CD4-positive, alpha-beta T cell (primary cell): ENCODE measurements around the gene PPP1R3F. TPM values are rescaled to one million over a fixed set of nuclear protein-coding genes. Genes with fewer than 3 reads are reported as not detected.

Experiments
- ATAC-seq: fragments of 200-7000 bp; cut with Tn5 transposase; one replicate; pipeline ENCODE4 v1.10.0; 2022; ENCODE audit warnings: mild to moderate bottlenecking; ENCODE audit not compliant: poor library complexity
- CTCF ChIA-PET: fragments of 350-600 bp; sonication (Branson Sonifier 250); formaldehyde crosslinking; loops from one replicate; lab custom pipeline; 2021; ENCODE audit warnings: antibody characterized with exemption, inconsistent platforms; lab: Charles Lee
- POLR2A ChIA-PET: fragments of 350-600 bp; sonication (Branson Sonifier 250); formaldehyde crosslinking; loops from one replicate; lab custom pipeline; 2021; ENCODE audit warnings: antibody characterized with exemption, inconsistent platforms; lab: Charles Lee
- DNase-seq, 14 experiments: peaks; one replicate each; pipeline ENCODE4 v3.0.0-alpha.2; 2013 to 2020; ENCODE audit warnings: mixed read lengths in 2 of 14
- H3K27ac ChIP-seq, 2 donors: one replicate each; pipeline versions ENCODE4 v1.5.1 to v1.7.0; 2013; ENCODE audit warnings: low read length in 2 of 2, low read depth in 1 of 2, mild to moderate bottlenecking in 1 of 2
- H3K27me3 ChIP-seq, 2 experiments: 1 replicate in 1 of 2; 2 replicates in 1 of 2; pipeline versions ENCODE4 v1.6.1 to v1.7.0; 2013; ENCODE audit warnings: low read length in 2 of 2, control low read depth in 1 of 2, mild to moderate bottlenecking in 1 of 2, moderate library complexity in 1 of 2; ENCODE audit not compliant: insufficient read depth in 2 of 2, control insufficient read depth in 1 of 2
- H3K36me3 ChIP-seq: one replicate; pipeline ENCODE4 v1.6.1; 2013; ENCODE audit warnings: low read length, control low read depth; ENCODE audit not compliant: insufficient read depth
- H3K4me1 ChIP-seq: one replicate; pipeline ENCODE4 v1.6.1; 2013; ENCODE audit warnings: low read length, control low read depth; ENCODE audit not compliant: insufficient read depth
- H3K4me3 ChIP-seq: one replicate; pipeline ENCODE4 v1.5.1; 2013; ENCODE audit warnings: mild to moderate bottlenecking, low read length, moderate library complexity
- H3K9me3 ChIP-seq, 2 experiments: 1 replicate in 1 of 2; 2 replicates in 1 of 2; pipeline versions ENCODE4 v1.6.1 to v1.7.0; 2013; ENCODE audit warnings: low read length in 2 of 2, mild to moderate bottlenecking in 2 of 2, control low read depth in 1 of 2, moderate library complexity in 1 of 2; ENCODE audit not compliant: control insufficient read depth in 1 of 2, insufficient read depth in 1 of 2
- H3K27ac Mint-ChIP-seq: one replicate; pipeline ENCODE4 v1.8.0; 2020; ENCODE audit warnings: mixed read lengths
- H3K27me3 Mint-ChIP-seq: one replicate; pipeline ENCODE4 v1.8.0; 2021; ENCODE audit warnings: mixed read lengths
- H3K36me3 Mint-ChIP-seq: one replicate; pipeline ENCODE4 v1.8.0; 2021; ENCODE audit warnings: low read depth, mixed read lengths
- H3K4me1 Mint-ChIP-seq: one replicate; pipeline ENCODE4 v1.8.0; 2021; ENCODE audit warnings: low read depth, mixed read lengths
- H3K4me3 Mint-ChIP-seq: one replicate; pipeline ENCODE4 v1.8.0; 2020; ENCODE audit warnings: mild to moderate bottlenecking, mixed read lengths
- H3K9me3 Mint-ChIP-seq: one replicate; pipeline ENCODE4 v1.8.0; 2020; ENCODE audit warnings: mixed read lengths
- CTCF ChIP-seq: fragments of 200-600 bp; IDR thresholded peaks from one replicate; pipeline ENCODE4 v1.8.0; 2022; ENCODE audit warnings: antibody characterized with exemption, mild to moderate bottlenecking
- intact Hi-C, 2 experiments: fragments of 100-400 bp; cut with DNase I in 1 of 2; cut with micrococcal nuclease in 1 of 2; formaldehyde crosslinking; loops; one replicate each; pipeline versions ENCODE4 v1.15.1 to v1.9.0; 2023 to 2025; cut with DNase I, micrococcal nuclease
- total RNA-seq, 174 experiments: library from RNA in 2 of 174; stranded (reverse) in 2 of 174; gene quantifications; one replicate each; pipeline ENCODE4 v1.2.3 and lab custom pipeline; 2021 to 2026

PPP1R3F gene
- total RNA-seq, 2 experiments from 2014 or later: 8.5 to 9.1 TPM

DNA sequence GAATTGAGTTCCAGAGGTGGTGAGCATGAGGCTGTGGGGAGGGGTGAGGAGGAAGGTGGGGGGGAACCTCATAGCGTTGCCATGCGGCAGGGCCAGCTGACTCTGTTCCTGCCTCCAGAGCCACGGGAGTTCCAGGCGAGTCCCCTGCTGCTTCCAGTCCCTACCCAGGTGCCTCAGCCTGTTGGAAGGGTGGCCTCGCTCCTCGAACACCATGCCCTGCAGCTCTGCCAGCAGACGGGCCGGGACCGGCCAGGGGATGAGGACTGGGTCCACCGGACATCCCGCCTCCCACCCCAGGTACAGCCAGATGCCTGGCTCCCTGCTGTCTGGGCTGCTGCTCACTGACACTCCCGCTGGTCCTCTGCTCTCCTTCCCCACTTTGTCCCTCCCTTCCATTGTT lies 26.4 kb upstream of the PPP1R3F start:
- Histone ChIP-seq H3K27me3 (no peaks in the 10 kb centered on the region), H3K27ac (no peak overlapping the region), H3K9me3 (no peaks in the 10 kb centered on the region), H3K4me1 (peaks cover 11% of the 10 kb centered on the region), H3K4me3 (no peak overlapping the region), H3K36me3 (peaks cover 45% of the 10 kb centered on the region)
- DNase-seq (no peak), ATAC-seq (no peak)
- no peaks in the 10 kb centered on the region for H3K27me3 Mint-ChIP-seq
- CTCF ChIA-PET: no interaction called here
- H3K9me3 Mint-ChIP-seq: no peaks in the 10 kb centered on the region
- H3K4me1 Mint-ChIP-seq: peaks cover 15% of the 10 kb centered on the region
- no peak for TF ChIP-seq CTCF
- no peak overlapping the region for H3K4me3 Mint-ChIP-seq
- POLR2A ChIA-PET: no interaction called here
- peaks cover 64% of the 10 kb centered on the region for H3K36me3 Mint-ChIP-seq
- intact Hi-C loops: no loop called here
- H3K27ac Mint-ChIP-seq: no peak overlapping the region

DNA sequence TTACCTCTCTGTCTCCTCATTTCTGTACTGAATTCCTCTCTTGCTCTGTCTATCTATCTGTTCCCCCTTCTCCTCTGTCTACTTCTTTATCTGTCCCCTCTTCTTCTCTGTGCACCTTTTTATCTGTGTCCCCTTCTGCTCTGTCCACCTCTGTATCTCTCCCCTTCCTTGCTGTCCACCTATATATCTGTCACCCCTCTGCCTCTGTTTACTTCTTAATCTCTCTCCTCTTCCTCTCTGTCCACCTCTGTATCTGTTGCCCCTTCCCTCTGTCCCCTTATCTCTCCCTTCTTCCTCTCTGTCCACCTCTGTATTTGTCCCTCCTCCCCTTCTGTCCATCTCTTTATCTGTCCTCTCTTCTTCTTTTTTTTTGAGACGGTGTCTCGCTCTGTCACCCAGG lies 25.4 kb upstream of the PPP1R3F start:
- no peak for TF ChIP-seq CTCF
- Histone ChIP-seq H3K4me1 (peaks cover 3% of the 10 kb centered on the region), H3K27me3 (no peaks in the 10 kb centered on the region), H3K27ac (no peak overlapping the region), H3K36me3 (peaks cover 45% of the 10 kb centered on the region), H3K4me3 (no peak overlapping the region), H3K9me3 (no peaks in the 10 kb centered on the region)
- H3K27me3 Mint-ChIP-seq: no peaks in the 10 kb centered on the region
- DNase-seq (no peak), ATAC-seq (no peak)
- intact Hi-C loops: no loop called here
- H3K9me3 Mint-ChIP-seq: no peaks in the 10 kb centered on the region
- CTCF ChIA-PET: no interaction called here
- peaks cover 13% of the 10 kb centered on the region for H3K4me1 Mint-ChIP-seq
- peaks cover 70% of the 10 kb centered on the region for H3K36me3 Mint-ChIP-seq
- POLR2A ChIA-PET: no interaction called here
- no peak overlapping the region for H3K4me3 Mint-ChIP-seq
- no peak overlapping the region for H3K27ac Mint-ChIP-seq

DNA sequence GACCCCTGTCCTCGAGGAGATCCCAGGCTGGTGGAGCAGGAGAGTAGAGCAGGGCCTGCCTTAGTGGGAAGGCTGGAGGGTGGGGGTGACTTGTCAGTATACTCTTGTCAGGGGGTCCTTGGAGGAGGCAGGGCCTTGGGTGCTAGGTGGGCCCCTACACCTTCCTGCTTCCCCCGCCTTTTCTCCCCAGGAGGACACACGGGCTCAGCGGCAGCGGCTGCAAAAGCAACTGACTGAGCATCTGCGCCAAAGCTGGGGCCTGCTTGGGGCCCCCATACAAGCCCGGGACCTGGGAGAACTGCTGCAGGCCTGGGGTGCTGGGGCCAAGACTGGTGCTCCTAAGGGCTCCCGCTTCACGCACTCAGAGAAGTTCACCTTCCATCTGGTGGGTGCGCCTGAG lies 23.1 kb upstream of the PPP1R3F start:
- Mint-ChIP-seq H3K4me3 (no peak overlapping the region), H3K4me1 (peaks cover 4% of the 10 kb centered on the region), H3K9me3 (no peaks in the 10 kb centered on the region), H3K27ac (no peak overlapping the region), H3K27me3 (no peaks in the 10 kb centered on the region), H3K36me3 (peaks cover 64% of the 10 kb centered on the region)
- no peak for ATAC-seq
- Histone ChIP-seq H3K36me3 (peaks cover 34% of the 10 kb centered on the region), H3K27ac (no peak overlapping the region), H3K27me3 (no peaks in the 10 kb centered on the region), H3K4me3 (no peak overlapping the region), H3K4me1 (no peaks in the 10 kb centered on the region), H3K9me3 (no peaks in the 10 kb centered on the region)
- ChIA-PET CTCF (no interaction called here), POLR2A (no interaction called here)
- no peak for TF ChIP-seq CTCF
- DNase-seq: no peak
- intact Hi-C loops: no loop called here
